Esophagus muscularis mucosa (tissue), 4 donors: ENCODE results near the gene KIF19. TPM values are rescaled to one million over a fixed set of nuclear protein-coding genes. Genes with fewer than 3 reads are reported as not detected.
A peak's percentile ranks its signal among the peaks of the same experiment; 100 is the strongest.
"Not testable (repeated sequence)": the region's sequence is repeated elsewhere in the genome, so short reads cannot be mapped to it uniquely, and the experiment has no call there.

ENCODE experiments used
- DNase-seq: peaks from one replicate; pipeline ENCODE4 v3.0.0-alpha.2; 2017; ENCODE audit errors: extremely low spot score
- H3K27ac ChIP-seq, 4 donors: fragments of 200-600 bp; sonication (generic); replicated peaks in 1 of 4; 1 replicate in 3 of 4; 2 replicates in 1 of 4; pipeline ENCODE4 v1.5.1; 2016 to 2019; ENCODE audit warnings: mild to moderate bottlenecking in 1 of 4
- H3K27me3 ChIP-seq, 4 donors: fragments of 200-600 bp; sonication (generic); one replicate each; pipeline versions ENCODE4 v1.5.1 to v1.6.0; 2016 to 2019
- H3K36me3 ChIP-seq, 4 donors: fragments of 200-600 bp; sonication (generic); one replicate each; pipeline ENCODE4 v1.5.1; 2016 to 2019
- H3K4me1 ChIP-seq, 4 donors: fragments of 200-600 bp; sonication (generic); one replicate each; pipeline ENCODE4 v1.5.1; 2016 to 2019
- H3K4me3 ChIP-seq, 4 donors: fragments of 200-600 bp; sonication (generic); 1 replicate in 2 of 4; 2 replicates in 2 of 4; pipeline ENCODE4 v1.5.1; 2016 to 2019; ENCODE audit warnings: mild to moderate bottlenecking in 4 of 4, moderate library complexity in 1 of 4
- H3K9me3 ChIP-seq, 4 donors: fragments of 200-600 bp; sonication (generic); 1 replicate in 3 of 4; 2 replicates in 1 of 4; pipeline ENCODE4 v1.5.1; 2016 to 2019
- CTCF ChIP-seq, 3 experiments: fragments of 200-600 bp in 2 of 3; fragments of 450-650 bp in 1 of 3; sonication (generic) in 2 of 3; IDR thresholded peaks; one replicate each; pipeline ENCODE4 v1.5.1; 2017 to 2019; ENCODE audit warnings: antibody characterized with exemption in 3 of 3, mild to moderate bottlenecking in 2 of 3, moderate library complexity in 1 of 3
- EP300 ChIP-seq: sonication (generic); formaldehyde crosslinking; IDR thresholded peaks from one replicate; pipeline ENCODE4 v1.6.1; 2017; ENCODE audit warnings: antibody characterized with exemption
- POLR2A ChIP-seq: fragments of 450-650 bp; IDR thresholded peaks from one replicate; pipeline ENCODE4 v1.6.1; 2017; ENCODE audit warnings: antibody characterized with exemption, moderate library complexity, mild to moderate bottlenecking, low read depth
- POLR2AphosphoS5 ChIP-seq, 2 donors: sonication (generic); formaldehyde crosslinking; IDR thresholded peaks; one replicate each; pipeline ENCODE4 v1.6.1; 2017; ENCODE audit warnings: antibody characterized with exemption in 2 of 2
- WGBS: methylation state at CpG from one replicate; pipeline ENCODE4 v1.1.5; 2018; 5-methylcytosine and 5-hydroxymethylcytosine counted together
- intact Hi-C: fragments of 100-400 bp; cut with DNase I; formaldehyde crosslinking; loops from one replicate; pipeline ENCODE4 v1.15.1; 2023
- total RNA-seq, 4 donors: library from RNA; depleted of rRNA; stranded (reverse); fragments of >200 nt; gene quantifications; one replicate each; pipeline versions ENCODE4 v1.1.0 to v1.2.1, GENCODE V29; 2016

KIF19 gene
- 1 to 10 TPM in 3 of 4 donors, under 1 TPM in 1; under 0.01 to 3.8 (median 1.3) TPM for total RNA-seq

GRCh38 chr17:74325743-74326379 lies at the start of gene KIF19:
TSS of gene KIF19 (plus strand) at chr17:74326226. CDS start at chr17:74326350, 124 bp downstream.
- no peak within 1 kb of the TSS for H3K27ac ChIP-seq
- H3K27me3 ChIP-seq = peaks cover 0 to 67% (median 9%) of the 10 kb centered on the region in 4 donors
- no peaks in the 10 kb centered on the region for H3K36me3 ChIP-seq
- TF ChIP-seq CTCF (IDR thresholded peaks at IDR 0.05) = no peak
- no peak for TF ChIP-seq POLR2A
- TF ChIP-seq POLR2AphosphoS5 (IDR thresholded peaks at IDR 0.05) = no peak
- no peak for TF ChIP-seq EP300
- intact Hi-C loops = no loop called here
- DNase-seq = no peak
- H3K9me3 ChIP-seq = no peaks in the 10 kb centered on the region
- peaks cover 18 to 21% (median 19%) of the 10 kb centered on the region in 4 donors for H3K4me1 ChIP-seq
- no CpG with 5 or more reads among the region's 73 CpGs for WGBS
- H3K4me3 ChIP-seq = peak within 1 kb of the TSS; percentile 39 to 56 (median 46)

- Histone ChIP-seq H3K36me3 (no peaks in the 10 kb centered on the region), H3K4me1 (peaks cover 13 to 56% (median 41%) of the 10 kb centered on the region in 4 donors), H3K27me3 (peaks cover 0 to 46% (median 0%) of the 10 kb centered on the region in 4 donors), H3K9me3 (no peaks in the 10 kb centered on the region), H3K4me3 (no peak overlapping the region), H3K27ac (peak overlapping the region; percentile 49 to 73 (median 56))
- no peak for DNase-seq
- TF ChIP-seq EP300 (no peak), CTCF (IDR thresholded peaks at IDR 0.05) (no peak), POLR2A (no peak), POLR2AphosphoS5 (IDR thresholded peaks at IDR 0.05) (no peak)
- intact Hi-C loops = no loop called here
- 70% methylated on average over 5 of the region's 5 CpGs for WGBS
Observed at GRCh38 chr17:74276541-74277009, 49.5 kb upstream of the KIF19 start.

- intact Hi-C loops = no loop called here
- H3K4me3 ChIP-seq = no peak overlapping the region
- H3K9me3 ChIP-seq = no peaks in the 10 kb centered on the region
- 80% methylated on average over 1 of the region's 1 CpG for WGBS
- no peaks in the 10 kb centered on the region for H3K36me3 ChIP-seq
- no peak for DNase-seq
- TF ChIP-seq POLR2AphosphoS5 (IDR thresholded peaks at IDR 0.05) (no peak), POLR2A (no peak), EP300 (no peak), CTCF (IDR thresholded peaks at IDR 0.05) (no peak)
- no peak overlapping the region for H3K27ac ChIP-seq
- peaks cover 0 to 45% (median 0%) of the 10 kb centered on the region in 4 donors for H3K27me3 ChIP-seq
- peaks cover 10 to 42% (median 31%) of the 10 kb centered on the region in 4 donors for H3K4me1 ChIP-seq
Observed at GRCh38 chr17:74277935-74278334, 48.1 kb upstream of the KIF19 start.

GRCh38 chr17:74279617-74280016 lies 46.4 kb upstream of the KIF19 start:
- WGBS = 82% methylated on average over 7 of the region's 7 CpGs
- intact Hi-C loops = not testable (repeated sequence)
- H3K4me1 ChIP-seq = peaks cover 10 to 27% (median 19%) of the 10 kb centered on the region in 4 donors

GRCh38 chr17:74280093-74280513 lies 45.9 kb upstream of the KIF19 start:
- intact Hi-C loops = no loop called here
- no peak for DNase-seq
- WGBS = 73% methylated on average over 4 of the region's 9 CpGs

More at GRCh38 chr17:74279617-74280016, 46.4 kb upstream of the KIF19 start:
- H3K9me3 ChIP-seq, H3K4me3 ChIP-seq, H3K27ac ChIP-seq, DNase-seq, H3K36me3 ChIP-seq: not testable (repeated sequence)
- peaks cover 0 to 45% (median 0%) of the 10 kb centered on the region in 4 donors for H3K27me3 ChIP-seq

More at GRCh38 chr17:74280093-74280513, 45.9 kb upstream of the KIF19 start:
- Histone ChIP-seq H3K4me3 (no peak overlapping the region), H3K27me3 (peaks cover 0 to 45% (median 0%) of the 10 kb centered on the region in 4 donors), H3K9me3 (no peaks in the 10 kb centered on the region), H3K27ac (no peak overlapping the region), H3K36me3 (no peaks in the 10 kb centered on the region), H3K4me1 (peaks cover 10 to 27% (median 19%) of the 10 kb centered on the region in 4 donors)
- TF ChIP-seq POLR2AphosphoS5 (IDR thresholded peaks at IDR 0.05) (no peak), CTCF (IDR thresholded peaks at IDR 0.05) (no peak), POLR2A (no peak), EP300 (no peak)
